Measurements from ENCODE around the gene SQOR.

DNA sequence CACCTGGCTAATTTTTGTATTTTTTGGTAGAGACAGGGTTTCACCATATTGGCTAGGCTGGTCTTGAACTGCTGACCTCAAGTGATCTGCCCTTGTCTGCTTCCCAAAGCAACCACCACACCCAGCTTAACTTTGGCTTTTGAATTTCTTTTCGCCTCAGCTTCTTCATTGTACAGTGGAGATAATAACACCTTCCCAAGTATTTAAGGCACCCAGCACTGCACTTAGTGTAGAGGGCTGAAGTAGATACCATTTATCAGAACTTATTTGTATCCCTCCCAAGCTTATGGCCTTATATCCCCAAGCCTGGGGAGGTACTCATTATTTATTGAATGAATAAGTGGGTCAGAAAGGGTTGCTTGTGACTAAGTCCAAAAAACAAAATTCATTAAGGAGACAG, 2.3 kb downstream of the SQOR start:
- TF ChIP-seq, protein P1, sequence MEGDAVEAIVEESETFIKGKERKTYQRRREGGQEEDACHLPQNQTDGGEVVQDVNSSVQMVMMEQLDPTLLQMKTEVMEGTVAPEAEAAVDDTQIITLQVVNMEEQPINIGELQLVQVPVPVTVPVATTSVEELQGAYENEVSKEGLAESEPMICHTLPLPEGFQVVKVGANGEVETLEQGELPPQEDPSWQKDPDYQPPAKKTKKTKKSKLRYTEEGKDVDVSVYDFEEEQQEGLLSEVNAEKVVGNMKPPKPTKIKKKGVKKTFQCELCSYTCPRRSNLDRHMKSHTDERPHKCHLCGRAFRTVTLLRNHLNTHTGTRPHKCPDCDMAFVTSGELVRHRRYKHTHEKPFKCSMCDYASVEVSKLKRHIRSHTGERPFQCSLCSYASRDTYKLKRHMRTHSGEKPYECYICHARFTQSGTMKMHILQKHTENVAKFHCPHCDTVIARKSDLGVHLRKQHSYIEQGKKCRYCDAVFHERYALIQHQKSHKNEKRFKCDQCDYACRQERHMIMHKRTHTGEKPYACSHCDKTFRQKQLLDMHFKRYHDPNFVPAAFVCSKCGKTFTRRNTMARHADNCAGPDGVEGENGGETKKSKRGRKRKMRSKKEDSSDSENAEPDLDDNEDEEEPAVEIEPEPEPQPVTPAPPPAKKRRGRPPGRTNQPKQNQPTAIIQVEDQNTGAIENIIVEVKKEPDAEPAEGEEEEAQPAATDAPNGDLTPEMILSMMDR (IDR thresholded peaks at IDR 0.05) = no peak
- TF ChIP-seq POLR2A (IDR thresholded peaks at IDR 0.05) = no peak

All from body of pancreas (tissue), 4 donors.